ENCODE measurements around the gene SLC24A3.

Gene SLC24A3

DNA sequence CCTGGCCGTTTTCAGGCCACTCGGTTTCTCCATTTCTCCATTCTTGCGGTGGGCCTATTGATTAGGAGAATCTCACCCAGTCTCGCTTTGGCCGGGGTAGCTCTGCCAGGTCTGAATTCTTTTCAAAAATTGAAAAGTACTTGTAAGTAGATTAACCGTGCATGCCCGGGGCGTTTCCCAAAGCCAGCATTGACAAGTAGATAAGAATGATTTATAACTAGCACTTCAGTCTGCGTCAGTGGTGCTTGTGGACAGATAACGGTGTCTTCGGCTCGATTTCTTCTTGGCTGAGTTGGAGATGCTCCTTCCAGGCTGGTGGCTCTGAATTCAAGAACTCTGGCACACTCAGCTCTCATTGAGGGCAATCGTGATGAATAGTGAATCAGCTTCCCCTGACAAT lies 29.0 kb downstream of the SLC24A3 start:
- DNase-seq (ENCODE audit: low read depth in 2 of 2), result no peak

DNA sequence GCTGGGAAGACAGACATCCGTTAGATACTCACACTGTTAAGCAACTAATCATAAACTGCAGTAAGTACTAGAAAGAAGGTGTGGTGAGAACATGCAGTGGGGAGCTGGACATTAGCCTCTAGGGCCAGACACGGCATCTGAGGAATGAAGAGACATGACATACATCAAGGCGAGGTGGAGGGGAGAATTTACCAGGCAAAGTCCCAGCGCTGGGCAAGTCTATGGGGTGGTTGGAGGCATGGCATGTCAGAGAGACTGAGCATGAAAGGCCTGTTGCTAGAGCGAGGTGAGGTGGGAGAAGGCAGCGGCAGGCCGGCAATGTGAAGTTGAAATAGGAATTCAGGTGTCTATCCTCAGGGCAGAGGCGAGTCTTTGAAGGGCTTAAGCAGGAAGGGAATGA lies 31.8 kb downstream of the SLC24A3 start:
- no peak for DNase-seq (ENCODE audit: low read depth in 2 of 2)

DNA sequence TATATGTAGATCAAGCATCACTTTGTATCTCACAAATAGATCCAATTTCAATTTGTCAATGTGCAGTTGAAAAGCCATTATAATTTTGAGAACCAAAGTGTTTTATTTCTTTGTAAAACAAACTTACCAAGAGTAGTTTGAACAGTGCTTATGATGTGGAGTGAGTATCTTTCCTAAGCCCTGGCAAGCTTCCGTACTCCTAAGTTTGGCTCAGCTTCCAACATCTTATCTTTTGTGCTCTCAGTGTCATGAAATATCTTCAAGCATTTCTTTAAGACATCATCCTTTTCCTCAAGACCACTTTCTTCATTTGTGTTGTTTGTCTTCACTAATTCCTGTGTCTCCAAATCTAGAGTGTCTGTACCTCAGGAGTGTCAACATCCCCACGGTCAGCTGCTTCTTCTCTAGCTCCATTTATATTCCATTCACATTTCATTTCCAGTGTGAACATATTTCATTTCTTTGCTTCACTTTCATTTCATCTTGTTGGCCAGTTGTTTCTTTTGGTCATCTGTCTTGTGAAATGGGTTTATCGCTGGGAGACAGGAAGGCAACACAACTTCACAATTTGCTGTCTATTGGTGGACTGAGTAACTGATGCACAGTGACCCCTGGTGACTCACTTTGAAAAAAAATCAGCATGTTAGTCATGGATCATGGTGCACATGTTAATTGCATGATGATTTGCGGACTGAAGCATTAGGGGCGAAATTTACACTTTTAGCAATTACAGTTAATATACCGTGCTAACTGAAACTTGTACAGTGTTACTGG lies 36.9 kb downstream of the SLC24A3 start:
- DNase-seq (ENCODE audit: low read depth in 2 of 2), result no peak

DNA sequence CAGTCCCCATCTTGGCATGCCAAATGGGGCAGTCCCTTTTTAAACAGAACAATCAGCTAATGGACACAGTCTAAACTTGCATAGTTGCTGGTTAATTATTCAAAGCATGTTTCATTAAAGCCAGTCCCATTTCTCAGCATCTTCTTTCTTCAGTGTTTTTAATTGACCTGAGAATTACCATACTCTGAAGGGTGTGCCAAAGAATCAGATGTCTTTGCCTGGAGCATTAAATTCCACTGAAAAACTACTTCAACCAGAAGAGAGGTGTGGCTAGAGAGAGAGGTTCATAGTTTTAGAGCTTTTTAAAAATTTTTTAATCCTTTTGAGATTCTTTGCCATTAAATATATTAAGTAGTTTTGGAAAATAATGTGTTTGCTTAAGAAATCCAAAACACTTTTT lies 37.9 kb downstream of the SLC24A3 start:
- DNase-seq (ENCODE audit: low read depth in 2 of 2), result no peak

DNA sequence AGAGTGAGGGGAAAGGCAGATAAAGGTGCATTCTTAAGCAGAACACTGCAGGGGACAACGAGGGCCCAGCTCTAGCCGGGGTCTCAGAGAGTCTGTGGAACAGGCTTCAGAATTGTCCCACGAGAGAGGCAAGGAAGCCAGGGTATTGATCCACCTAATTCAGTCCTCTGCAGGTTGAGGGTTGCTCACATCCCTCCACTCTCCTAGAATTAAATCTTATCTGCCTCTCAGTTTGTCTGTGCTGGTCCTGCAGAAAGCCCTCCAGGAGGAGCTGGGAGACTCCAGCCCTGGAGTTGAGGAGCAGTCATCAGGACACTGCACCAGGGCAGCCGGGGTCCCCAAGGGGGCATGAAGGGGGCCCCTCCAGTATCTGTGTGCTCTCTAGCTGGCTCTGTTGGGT lies 39.1 kb downstream of the SLC24A3 start:
- DNase-seq (ENCODE audit: low read depth in 2 of 2), result no peak

DNA sequence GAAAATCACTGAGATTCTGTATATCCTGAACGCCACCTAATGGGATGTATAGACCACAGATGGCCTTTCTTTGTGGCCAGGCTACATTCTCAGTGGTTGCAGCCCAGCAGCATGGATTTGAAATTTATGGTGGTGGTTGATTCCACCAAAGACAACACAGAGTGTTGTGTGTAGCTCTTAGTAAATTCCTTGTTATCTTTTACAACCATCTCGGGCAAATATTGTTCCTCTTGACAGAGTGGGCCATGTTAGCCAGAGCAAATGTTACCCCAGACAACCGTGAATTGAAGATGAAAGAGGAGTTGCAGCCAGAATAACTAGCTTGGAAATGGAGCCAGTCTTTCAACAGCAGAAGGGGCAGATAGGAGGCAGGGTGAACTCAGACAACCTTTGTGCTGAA lies 39.5 kb downstream of the SLC24A3 start:
- DNase-seq (ENCODE audit: low read depth in 2 of 2), result no peak

DNA sequence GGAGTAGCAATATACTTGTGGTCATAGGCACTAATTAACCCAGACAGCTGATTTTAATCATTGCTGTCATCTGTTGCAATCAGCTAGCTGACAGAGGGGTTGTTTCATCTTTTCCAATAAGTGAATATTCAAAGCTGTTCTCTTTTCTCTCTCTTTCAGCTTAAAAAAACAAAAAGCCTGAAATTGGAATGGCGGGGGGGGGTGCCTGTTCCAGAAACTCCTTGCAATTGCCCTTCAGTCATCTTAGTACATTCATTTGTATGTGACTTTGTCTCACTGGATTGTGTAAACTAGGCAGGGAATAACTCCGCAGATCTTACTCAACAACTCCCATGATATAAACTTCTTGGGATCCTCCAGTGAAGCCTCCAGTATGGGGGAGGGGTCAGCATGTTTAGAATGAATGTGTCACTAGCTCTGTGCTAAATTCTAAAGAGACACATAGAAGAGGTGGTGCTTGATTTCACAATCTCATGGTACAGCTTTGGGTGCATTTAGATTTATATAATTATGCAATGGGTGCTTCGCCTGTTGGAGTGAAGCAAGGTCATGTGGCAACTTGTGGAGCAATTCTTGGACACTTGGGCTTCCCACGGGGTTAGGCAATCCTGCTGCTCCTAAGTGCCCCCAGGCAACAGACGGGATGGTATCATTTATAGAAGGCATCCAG lies 40.1 kb downstream of the SLC24A3 start:
- DNase-seq (ENCODE audit: low read depth in 2 of 2), result no peak

DNA sequence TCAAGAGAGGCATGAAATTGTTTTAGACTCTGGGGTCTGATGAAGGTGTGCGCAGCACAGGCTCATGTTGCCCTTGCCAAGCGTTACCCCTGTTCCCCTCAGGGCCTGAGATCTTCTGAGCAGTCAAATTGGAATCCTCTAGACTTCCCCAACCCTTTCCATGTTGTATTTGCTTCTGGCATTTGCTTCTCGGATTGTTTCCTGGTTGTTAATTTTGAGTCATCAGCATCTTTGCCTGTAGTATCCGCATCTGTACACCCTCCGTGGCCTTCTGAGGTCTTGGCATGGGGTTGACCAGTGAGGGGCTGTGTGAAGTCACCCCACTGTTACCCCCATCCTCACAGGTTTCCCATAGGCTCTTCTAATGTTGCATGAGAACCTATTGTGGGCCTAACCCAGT lies 40.9 kb downstream of the SLC24A3 start:
- DNase-seq (ENCODE audit: low read depth in 2 of 2), result no peak

DNA sequence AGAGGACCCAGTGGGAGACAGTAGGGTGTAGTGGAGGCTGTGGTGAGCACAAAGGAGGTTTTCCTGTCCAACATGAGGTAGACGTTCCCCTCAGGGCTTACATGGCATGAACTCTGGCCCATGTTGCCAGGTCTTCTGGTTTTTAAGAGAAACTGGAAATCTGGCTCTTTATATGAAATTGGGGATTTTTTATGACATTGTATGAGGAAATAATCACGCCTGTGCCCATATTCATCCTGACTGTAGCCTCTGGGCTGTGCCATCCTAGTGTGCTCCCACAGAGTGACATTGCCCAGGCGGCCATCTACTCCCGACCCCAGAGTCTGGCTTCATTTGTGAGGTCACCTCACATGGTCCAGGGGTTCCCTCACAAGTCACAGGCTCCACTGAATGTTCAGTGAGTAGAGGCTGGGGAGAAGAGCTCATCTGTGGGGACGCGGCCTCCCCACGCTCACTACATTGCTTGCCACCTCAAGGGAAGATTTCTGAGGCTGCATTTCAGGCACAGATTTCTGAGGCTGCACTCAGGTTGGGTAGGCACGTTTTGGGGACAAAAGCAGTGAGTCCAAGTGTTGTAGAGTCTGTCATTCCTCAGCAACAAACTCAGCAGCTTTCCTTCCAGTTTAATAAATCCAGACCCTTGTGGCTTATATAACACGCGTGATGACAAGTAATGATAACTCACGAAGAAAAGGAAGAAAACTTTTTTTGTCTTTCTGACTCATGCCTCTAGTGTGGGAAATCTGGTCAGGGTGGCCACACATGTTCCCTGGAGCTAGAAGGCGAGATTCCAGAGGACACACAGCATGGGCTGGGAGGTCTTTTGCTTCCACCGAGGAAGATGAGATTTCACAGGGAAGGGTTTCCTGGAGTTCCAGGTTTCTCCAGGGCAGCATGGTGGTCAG lies 41.7 kb downstream of the SLC24A3 start:
- no peak for DNase-seq (ENCODE audit: low read depth in 2 of 2)

DNA sequence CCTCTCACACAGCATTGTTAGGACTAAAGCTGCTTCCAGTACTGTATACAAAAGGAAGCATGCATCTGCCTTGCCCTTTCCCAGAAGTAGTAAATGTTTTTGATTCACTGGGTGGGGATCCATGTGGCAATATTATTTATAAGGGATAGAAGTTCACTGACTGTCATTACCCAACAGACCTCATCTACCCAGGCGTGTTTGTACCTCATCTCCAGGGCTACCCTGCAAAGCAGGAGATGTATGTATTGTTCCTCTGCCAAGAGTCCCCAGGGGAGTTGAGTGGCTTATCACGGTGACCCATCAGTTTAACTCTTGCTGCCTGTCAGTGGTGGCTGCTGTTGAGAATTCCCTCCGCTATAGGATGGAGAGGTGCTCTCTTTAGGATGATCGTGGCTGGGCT lies 42.5 kb downstream of the SLC24A3 start:
- no peak for DNase-seq (ENCODE audit: low read depth in 2 of 2)

DNA sequence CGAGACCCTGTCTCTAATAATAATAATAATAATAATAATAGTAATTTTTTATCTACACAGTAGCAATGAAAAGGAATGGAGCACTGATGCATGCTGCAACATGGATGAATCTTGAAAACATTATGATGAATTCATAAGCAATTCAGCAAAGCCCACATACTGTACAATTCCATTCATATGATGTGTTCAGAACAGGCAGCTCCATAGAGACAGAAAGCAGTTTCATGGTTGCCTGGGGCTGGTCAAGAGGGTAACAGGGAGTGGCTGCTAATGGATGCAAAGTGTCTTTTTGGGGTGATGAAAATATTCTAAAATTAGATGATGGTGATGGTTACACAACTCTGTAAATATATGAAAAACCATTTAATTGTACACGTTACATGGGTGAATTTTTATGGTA lies 43.6 kb downstream of the SLC24A3 start:
- no peak for DNase-seq (ENCODE audit: low read depth in 2 of 2)

DNA sequence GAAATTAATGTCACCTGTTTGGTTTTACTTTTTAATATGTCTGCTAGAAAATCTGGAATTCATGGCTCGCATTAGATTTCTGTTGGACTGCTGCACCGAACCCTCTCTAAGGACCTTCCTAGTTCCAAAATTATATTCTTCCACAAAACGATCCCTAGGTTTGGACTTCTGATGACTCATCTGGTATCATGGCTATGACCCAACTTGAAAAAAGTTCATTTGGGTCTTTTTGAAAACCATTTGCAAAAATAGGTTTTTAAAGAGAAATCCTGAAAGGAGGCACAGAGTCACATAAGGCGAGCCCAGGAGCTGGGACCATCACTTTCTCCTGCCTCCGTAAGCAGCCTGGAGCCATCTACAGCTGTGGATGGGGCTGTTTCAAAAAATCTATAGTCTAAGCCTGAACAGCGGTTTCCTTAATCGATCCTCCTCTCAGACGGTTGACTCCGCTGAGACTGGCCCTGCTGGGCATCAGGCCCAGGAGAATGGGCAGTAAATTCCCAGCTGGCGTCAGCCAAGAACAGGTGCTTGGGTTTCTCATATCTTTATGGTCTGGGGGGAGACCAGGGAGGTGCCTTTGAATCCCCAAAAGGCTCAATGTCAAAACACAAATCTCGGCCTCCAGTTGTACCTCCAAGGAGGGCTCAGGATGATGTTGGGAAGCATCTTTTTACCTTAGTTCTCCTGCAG lies 44.6 kb downstream of the SLC24A3 start:
- no peak for DNase-seq (ENCODE audit: low read depth in 2 of 2)

DNA sequence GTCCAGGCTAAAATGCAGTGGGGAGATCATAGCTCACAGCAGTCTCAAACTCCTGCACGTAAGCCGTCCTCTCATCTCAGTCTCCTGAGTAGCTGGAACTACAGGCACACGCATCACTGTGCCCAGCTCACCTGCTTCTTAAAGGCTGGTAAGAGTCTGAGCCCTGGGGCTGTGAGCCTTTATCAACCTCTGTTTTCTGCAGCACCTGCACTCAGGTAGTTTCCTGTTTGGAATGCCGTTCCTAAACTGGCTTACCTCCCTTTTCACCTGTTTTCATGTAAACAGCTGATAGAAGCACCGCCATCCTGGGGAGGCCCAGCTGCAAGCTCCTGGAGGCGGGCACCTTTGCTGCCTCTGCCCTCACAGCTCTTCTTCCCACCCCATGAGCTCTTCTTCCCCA lies 45.4 kb downstream of the SLC24A3 start:
- no peak for DNase-seq (ENCODE audit: low read depth in 2 of 2)

DNA sequence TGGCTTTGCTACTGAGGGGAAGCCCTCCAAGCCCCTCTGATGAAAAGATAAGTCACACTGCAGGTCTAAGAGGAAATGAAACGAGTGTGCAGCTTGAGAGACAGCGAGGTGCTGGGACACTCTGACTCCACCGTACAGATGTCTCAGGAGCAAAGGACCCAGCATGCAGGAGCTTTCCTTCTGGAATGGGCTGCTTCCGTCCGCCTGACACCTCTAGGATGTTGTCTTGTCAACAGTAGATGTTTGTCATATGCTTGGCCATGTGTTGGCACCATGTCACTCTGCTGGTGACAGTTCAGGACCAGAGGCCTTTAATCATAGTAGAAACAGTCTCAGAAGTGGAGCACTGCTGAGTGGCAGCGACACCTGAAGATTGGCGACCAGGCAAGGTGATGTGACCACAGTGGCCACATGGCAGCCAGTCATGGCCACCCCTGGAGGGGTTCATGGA lies 46.7 kb downstream of the SLC24A3 start:
- no peak for DNase-seq (ENCODE audit: low read depth in 2 of 2)

DNA sequence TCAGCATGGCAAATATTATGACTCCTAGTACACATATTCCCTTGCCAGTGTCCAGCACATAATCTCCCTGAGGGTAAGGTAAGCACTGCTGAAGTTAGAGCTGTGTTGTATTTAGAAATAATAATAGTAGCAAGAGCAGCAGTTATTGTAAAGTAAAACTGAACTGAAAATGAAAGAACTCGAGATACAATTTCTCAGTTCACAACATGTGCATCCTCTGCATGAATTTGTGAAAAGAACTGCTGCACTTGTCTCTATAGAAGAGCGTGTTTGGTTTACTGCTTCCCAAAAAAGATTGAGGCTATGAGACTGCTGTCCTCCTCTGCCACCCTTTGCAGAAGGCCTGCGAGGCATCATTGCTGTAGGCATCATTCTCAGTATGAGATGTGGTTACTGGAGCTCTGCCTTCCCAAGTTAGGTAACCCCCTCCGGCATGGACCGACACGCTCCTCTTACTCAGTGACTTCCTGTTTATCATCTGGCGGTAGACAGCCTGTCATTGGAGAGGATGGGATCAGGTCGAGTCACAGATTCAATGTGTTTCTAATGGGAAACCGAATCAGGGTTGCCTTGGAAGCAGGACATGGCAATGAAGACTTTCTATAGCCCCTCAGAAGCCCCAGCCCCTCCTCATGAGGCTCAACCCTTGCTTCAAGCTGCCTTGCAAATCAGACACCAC lies 48.1 kb downstream of the SLC24A3 start:
- no peak for DNase-seq (ENCODE audit: low read depth in 2 of 2)

DNA sequence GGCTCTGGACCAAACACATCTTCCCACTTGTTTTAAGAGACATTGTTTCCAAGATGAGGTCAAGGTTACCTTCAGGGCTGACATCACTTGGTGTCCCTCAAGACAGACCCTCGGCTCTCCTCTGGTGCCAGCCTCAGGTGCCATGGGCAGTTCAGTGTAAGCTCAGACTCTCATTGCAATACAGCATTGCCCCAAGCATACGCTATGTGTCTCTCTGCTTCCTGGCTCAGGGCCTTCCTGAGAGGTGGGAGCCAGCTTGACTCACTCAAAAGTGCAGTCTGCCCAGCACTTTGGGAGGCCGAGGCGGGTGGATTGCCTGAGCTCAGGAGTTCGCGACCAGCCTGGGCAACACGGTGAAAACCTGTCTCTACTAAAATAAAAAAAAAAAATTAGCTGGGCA lies 51.7 kb downstream of the SLC24A3 start:
- DNase-seq (ENCODE audit: low read depth in 2 of 2), result no peak

DNA sequence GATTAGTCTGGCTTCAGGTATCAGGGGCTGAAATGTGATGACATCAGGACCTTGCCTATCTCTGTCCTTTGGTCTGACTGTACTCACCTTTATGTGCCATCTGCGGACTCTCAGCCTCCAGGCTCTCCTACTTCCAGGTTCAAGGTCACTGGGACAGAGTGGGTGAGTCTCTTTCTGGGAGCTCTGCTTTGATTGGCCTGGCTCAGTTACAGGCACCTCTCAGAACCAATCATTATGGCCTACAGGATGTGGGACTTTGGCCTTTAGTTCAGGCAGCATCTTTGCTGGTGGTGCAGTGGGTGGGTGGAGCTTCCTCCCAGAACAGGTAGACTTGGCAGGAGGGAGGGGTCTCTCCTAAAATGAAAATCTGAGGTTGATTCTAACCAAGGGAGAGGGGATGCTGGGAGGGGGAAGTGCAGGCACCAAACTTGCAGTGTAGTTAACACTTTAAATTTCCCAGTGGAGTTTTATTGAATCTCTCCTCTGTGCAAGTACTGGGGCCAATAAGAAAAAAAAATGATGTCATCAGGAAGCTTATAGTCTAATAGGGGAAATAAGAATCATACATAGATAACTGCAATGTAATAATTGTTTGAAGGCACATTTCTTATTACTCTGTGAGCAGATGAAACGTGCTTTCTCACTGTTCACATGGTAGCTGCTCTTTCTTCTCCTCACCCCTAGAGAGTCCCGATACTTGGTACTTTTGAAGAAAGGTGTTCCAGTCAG lies 53.4 kb downstream of the SLC24A3 start:
- no peak for DNase-seq (ENCODE audit: low read depth in 2 of 2)

DNA sequence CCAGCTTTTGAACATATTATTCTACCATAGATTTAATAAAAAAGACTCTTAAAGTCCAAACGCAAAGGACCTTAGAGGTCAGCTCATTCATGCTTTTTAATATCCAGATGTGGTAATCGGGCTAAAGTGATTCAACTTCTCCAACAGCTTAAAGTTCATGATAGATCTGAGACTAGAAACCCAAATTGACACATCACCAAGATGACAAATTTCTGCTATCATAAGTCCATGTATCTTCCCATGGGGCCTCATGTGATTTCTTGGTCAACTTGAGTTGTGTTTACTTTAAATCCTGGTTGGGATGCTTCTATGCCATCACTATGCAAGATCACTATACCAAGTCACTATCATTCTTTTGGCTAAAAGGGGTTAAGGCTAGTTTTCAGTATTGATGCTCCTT lies 56.0 kb downstream of the SLC24A3 start:
- no peak for DNase-seq (ENCODE audit: low read depth in 2 of 2)

DNA sequence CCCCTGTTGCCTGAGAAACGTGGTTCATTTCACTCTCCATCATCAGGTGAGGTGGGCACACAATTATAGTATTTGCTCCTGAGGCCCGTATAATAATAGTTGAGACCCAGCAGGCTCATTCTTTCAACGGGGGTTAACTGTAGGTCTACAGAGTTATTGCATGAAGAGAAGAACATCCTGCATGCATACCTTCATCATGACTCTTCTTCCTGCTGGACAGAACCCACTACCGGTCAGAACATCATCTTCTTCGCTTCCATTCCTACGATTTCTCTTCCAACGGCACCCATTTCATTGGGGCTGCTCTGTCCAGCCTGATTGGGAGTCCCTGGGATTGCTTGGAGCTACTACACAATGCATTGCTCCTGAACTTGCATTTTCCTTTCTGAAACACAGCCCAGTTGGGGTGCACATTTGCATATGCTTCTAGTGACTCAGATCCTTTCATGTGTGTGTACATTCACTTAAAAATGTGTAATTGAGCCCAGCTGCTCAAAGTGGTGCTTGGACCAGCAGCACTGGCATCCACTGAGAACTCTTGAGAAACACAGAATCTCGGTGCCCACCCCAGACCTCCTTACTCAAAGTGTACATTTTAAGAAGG lies 57.4 kb downstream of the SLC24A3 start:
- no peak for DNase-seq (ENCODE audit: low read depth in 2 of 2)
